Stomach (tissue), 9 donors: ENCODE measurements around the gene FRMPD4. TPM values are rescaled to one million over a fixed set of nuclear protein-coding genes. Genes with fewer than 3 reads are reported as not detected.

Experiments
- DNase-seq, 2 donors: peaks; one replicate each; pipeline versions ENCODE4 v3.0.0 to v3.0.0-alpha.2; 2013 to 2019
- H3K27ac ChIP-seq, 5 donors: fragments of 200-600 bp in 4 of 5; sonication (generic) in 4 of 5; one replicate each; pipeline ENCODE4 v1.5.1; 2013 to 2019; ENCODE audit warnings: mild to moderate bottlenecking in 1 of 5, moderate library complexity in 1 of 5
- H3K27me3 ChIP-seq, 3 donors: fragments of 200-600 bp; sonication (generic); one replicate each; pipeline ENCODE4 v1.5.1; 2017 to 2019; ENCODE audit warnings: mixed run types in 1 of 3
- H3K36me3 ChIP-seq, 4 donors: fragments of 200-600 bp; sonication (generic); 1 replicate in 3 of 4; 2 replicates in 1 of 4; pipeline ENCODE4 v1.5.1; 2016 to 2019
- H3K4me1 ChIP-seq, 4 donors: fragments of 200-600 bp; sonication (generic); one replicate each; pipeline ENCODE4 v1.5.1; 2016 to 2019
- H3K4me3 ChIP-seq, 4 donors: fragments of 200-600 bp; sonication (generic) in 3 of 4; one replicate each; pipeline ENCODE4 v1.5.1; 2016 to 2019; ENCODE audit warnings: mild to moderate bottlenecking in 1 of 4
- H3K9me3 ChIP-seq, 4 donors: fragments of 200-600 bp; sonication (generic); one replicate each; pipeline ENCODE4 v1.5.1; 2016 to 2019
- EP300 ChIP-seq: sonication (generic); formaldehyde crosslinking; IDR thresholded peaks from one replicate; pipeline ENCODE4 v1.6.1; 2017; ENCODE audit warnings: antibody characterized with exemption
- POLR2A ChIP-seq, 4 donors: fragments of 450-650 bp; IDR thresholded peaks; one replicate each; pipeline ENCODE4 v1.6.1; 2016; ENCODE audit warnings: antibody characterized with exemption in 4 of 4, control low read depth in 2 of 4, mild to moderate bottlenecking in 1 of 4, moderate library complexity in 1 of 4
- POLR2AphosphoS5 ChIP-seq, 3 donors: sonication (generic); formaldehyde crosslinking; IDR thresholded peaks; one replicate each; pipeline ENCODE4 v1.6.1; 2016; ENCODE audit warnings: antibody characterized with exemption in 3 of 3
- WGBS, 5 donors: extraction: QIAGEN DNeasy Blood & Tissue Kit in 3 of 5; methylation state at CpG; one replicate each; pipeline versions ENCODE4 v1.1.5 to v1.1.7; 2013 to 2018; 5-methylcytosine and 5-hydroxymethylcytosine counted together
- intact Hi-C: fragments of 100-400 bp; cut with DNase I; formaldehyde crosslinking; loops from one replicate; pipeline ENCODE4 v1.15.1; 2023; ENCODE audit warnings: low total_unique reads
- polyA plus RNA-seq, 3 donors: library from polyadenylated mRNA; stranded (reverse); fragments of 200-250 nt; gene quantifications; one replicate each; pipeline ENCODE4 v1.2.3, GENCODE V29; 2013
- total RNA-seq, 5 donors: library from RNA; depleted of rRNA; stranded (reverse); fragments of >200 nt; gene quantifications; one replicate each; pipeline versions ENCODE4 v1.1.0 to v1.2.3, GENCODE V29; 2014 to 2016
- TF ChIP-seq, protein P1 (sequence below), 7 experiments: fragments of 450-650 bp in 4 of 7; fragments of 200-600 bp in 3 of 7; sonication (generic) in 3 of 7; IDR thresholded peaks; one replicate each; pipeline ENCODE4 v1.5.1; 2016 to 2019; ENCODE audit warnings: antibody characterized with exemption in 7 of 7, control low read depth in 2 of 7, mild to moderate bottlenecking in 1 of 7
- donor health status: healthy with polysubstance abuse.
- donor health status: Bipolar disorder and iron deficiency.
- donor health status: healthy.

Gene FRMPD4
- total and polyA plus RNA-seq, 8 donors: 0.03 to 2.6 (median 0.55) TPM; not detected in 5

DNA sequence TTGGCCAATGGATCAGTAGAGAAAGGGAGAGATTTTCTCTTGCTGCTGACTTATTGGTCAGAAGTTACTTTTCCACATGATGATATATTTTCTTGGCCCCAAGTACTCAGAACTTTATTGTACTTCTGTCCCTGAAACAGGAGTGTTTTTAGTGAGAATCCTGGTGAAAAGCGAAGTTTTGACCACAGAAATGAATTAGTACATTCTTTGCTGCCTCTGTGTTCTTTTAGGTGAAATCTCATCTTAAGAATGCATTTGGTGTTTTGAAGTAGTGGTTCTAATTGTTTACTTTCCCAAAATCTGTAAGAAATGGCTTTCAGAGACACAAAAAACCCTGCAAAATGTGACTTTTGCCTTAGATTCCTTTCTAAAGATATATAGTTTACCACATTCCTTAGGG, 240.4 kb downstream of the FRMPD4 start:
- Histone ChIP-seq H3K4me3 (no peak overlapping the region), H3K27me3 (peaks cover 0 to 3% (median 0%) of the 10 kb centered on the region in 3 donors), H3K4me1 (no peaks in the 10 kb centered on the region), H3K36me3 (no peaks in the 10 kb centered on the region), H3K27ac (no peak overlapping the region), H3K9me3 (no peaks in the 10 kb centered on the region)
- intact Hi-C loops: no loop called here
- 68 to 92% (median 79%) methylated on average over 1 of the region's 1 CpG for WGBS, 5 donors
- TF ChIP-seq POLR2AphosphoS5 (IDR thresholded peaks at IDR 0.05) (no peak), EP300 (no peak), POLR2A (IDR thresholded peaks at IDR 0.05) (no peak)
- TF ChIP-seq, protein P1, sequence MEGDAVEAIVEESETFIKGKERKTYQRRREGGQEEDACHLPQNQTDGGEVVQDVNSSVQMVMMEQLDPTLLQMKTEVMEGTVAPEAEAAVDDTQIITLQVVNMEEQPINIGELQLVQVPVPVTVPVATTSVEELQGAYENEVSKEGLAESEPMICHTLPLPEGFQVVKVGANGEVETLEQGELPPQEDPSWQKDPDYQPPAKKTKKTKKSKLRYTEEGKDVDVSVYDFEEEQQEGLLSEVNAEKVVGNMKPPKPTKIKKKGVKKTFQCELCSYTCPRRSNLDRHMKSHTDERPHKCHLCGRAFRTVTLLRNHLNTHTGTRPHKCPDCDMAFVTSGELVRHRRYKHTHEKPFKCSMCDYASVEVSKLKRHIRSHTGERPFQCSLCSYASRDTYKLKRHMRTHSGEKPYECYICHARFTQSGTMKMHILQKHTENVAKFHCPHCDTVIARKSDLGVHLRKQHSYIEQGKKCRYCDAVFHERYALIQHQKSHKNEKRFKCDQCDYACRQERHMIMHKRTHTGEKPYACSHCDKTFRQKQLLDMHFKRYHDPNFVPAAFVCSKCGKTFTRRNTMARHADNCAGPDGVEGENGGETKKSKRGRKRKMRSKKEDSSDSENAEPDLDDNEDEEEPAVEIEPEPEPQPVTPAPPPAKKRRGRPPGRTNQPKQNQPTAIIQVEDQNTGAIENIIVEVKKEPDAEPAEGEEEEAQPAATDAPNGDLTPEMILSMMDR (IDR thresholded peaks at IDR 0.05): no peak
- DNase-seq: no peak

DNA sequence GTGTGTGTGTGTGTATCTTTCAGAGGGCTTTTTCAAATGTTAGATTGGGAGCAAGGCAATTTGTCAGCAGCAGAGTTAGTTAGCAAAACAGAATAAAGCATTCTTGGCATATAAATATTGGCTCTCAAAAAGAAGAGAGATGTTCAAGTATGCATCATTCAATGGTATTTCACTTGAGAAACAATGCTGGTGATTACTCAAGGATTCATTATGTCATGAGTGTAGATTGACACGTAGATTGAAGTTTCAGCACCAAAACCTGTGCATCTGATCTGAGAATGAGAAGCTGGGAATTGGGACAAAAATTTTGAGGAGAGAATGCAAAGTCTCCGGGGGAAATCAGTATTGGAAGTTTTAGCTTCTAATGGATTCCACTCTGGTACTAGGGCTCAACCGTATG, 241.4 kb downstream of the FRMPD4 start:
- Histone ChIP-seq H3K27me3 (peaks cover 0 to 3% (median 0%) of the 10 kb centered on the region in 3 donors), H3K4me3 (no peak overlapping the region), H3K27ac (no peak overlapping the region), H3K9me3 (no peaks in the 10 kb centered on the region), H3K36me3 (no peaks in the 10 kb centered on the region), H3K4me1 (no peaks in the 10 kb centered on the region)
- intact Hi-C loops: no loop called here
- no peak for TF ChIP-seq POLR2A (IDR thresholded peaks at IDR 0.05)
- TF ChIP-seq, protein P1 (IDR thresholded peaks at IDR 0.05): no peak
- TF ChIP-seq POLR2AphosphoS5 (IDR thresholded peaks at IDR 0.05): no peak
- no peak for DNase-seq
- 65 to 87% (median 70%) methylated on average over 3 of the region's 3 CpGs for WGBS, 5 donors

DNA sequence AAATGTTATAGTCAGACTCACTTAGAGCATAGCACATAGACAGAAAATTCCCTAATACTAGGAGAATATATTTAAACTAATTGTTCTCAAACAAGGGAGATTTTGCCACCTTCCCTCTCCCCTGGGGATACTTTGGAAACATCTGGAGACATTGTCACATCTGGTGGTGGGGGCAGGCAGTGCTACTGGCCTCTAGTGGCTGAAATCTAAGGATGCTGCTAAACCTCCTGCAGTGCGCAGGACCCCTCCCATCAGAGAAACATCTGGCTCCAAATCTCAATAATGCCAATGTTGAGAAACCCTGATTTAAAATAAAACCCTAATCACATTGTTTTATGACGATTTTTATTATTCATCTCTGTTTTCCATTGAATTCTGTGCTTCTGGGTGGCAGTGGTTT, 244.9 kb downstream of the FRMPD4 start:
- intact Hi-C loops: no loop called here
- Histone ChIP-seq H3K9me3 (no peaks in the 10 kb centered on the region), H3K27ac (no peak overlapping the region), H3K36me3 (no peaks in the 10 kb centered on the region), H3K27me3 (peaks cover 0 to 3% (median 0%) of the 10 kb centered on the region in 3 donors), H3K4me3 (no peak overlapping the region), H3K4me1 (no peaks in the 10 kb centered on the region)
- WGBS, 5 donors: 35 to 68% (median 43%) methylated on average over 2 of the region's 2 CpGs
- no peak for DNase-seq
- TF ChIP-seq EP300 (no peak), POLR2AphosphoS5 (IDR thresholded peaks at IDR 0.05) (no peak), POLR2A (IDR thresholded peaks at IDR 0.05) (no peak)
- TF ChIP-seq, protein P1 (IDR thresholded peaks at IDR 0.05): no peak

DNA sequence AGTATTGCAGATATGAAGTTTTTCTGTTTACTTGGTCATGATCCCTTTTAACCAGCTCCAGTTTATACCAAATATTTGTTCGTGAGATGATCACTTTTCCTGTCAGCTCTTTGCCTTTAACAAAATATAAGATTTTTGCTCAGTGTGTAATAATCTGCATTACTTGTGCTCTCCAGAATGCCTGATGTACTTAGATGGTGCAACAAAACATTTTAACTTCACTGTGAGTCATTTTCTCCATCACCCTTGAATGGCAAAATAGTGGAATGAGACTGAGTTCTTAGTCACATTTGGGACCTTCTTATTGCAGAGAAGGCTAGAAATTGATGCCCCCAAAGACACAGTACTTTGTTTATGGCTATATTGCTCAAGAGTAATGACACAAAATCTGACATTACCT, 252.0 kb downstream of the FRMPD4 start:
- Histone ChIP-seq H3K36me3 (no peaks in the 10 kb centered on the region), H3K9me3 (peaks cover 0 to 3% (median 0%) of the 10 kb centered on the region in 4 donors), H3K4me1 (no peaks in the 10 kb centered on the region), H3K27ac (no peak overlapping the region), H3K4me3 (no peak overlapping the region), H3K27me3 (no peaks in the 10 kb centered on the region)
- no peak for TF ChIP-seq POLR2A (IDR thresholded peaks at IDR 0.05)
- TF ChIP-seq, protein P1 (IDR thresholded peaks at IDR 0.05): no peak
- no peak for TF ChIP-seq POLR2AphosphoS5 (IDR thresholded peaks at IDR 0.05)
- no peak for TF ChIP-seq EP300
- intact Hi-C loops: no loop called here
- DNase-seq: no peak
- 58 to 90% (median 78%) methylated on average over 1 of the region's 1 CpG for WGBS, 5 donors
